RKO (cell line): ENCODE measurements around the gene EVX1.
A peak's percentile ranks its signal among the peaks of the same experiment; 100 is the strongest.

Experiments used
- DNase-seq: peaks from one replicate; pipeline ENCODE4 v3.0.0-alpha.2; 2016; ENCODE audit warnings: low spot score

Gene EVX1

GRCh38 chr7:27242555-27243339 lies at the start of gene EVX1:
TSS of gene EVX1 (plus strand) at chr7:27242802. CDS start at chr7:27243031, 229 bp downstream.
- no peak for DNase-seq

- no peak for DNase-seq
Measured at GRCh38 chr7:27193335-27194001, 49.1 kb upstream of the EVX1 start.

DNA sequence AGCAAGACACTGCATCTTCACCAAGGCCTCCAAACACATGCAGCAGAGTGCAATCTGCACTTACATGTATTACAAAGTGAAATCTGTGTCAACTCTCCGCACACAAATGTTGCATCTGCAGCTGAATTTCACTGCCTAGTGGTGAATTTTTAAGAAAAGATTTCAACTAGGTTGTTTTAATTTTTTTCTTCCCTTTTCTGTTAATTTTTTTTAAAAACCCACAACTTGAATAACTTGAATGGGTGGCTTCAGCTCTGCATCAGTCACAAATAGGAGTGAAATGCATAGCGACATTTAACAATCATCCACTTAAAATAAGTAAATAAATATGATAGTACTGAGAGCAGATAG lies 48.6 kb upstream of the EVX1 start:
- DNase-seq, result no peak

- DNase-seq, result no peak
Measured at GRCh38 chr7:27194686-27195379, 47.8 kb upstream of the EVX1 start.

DNA sequence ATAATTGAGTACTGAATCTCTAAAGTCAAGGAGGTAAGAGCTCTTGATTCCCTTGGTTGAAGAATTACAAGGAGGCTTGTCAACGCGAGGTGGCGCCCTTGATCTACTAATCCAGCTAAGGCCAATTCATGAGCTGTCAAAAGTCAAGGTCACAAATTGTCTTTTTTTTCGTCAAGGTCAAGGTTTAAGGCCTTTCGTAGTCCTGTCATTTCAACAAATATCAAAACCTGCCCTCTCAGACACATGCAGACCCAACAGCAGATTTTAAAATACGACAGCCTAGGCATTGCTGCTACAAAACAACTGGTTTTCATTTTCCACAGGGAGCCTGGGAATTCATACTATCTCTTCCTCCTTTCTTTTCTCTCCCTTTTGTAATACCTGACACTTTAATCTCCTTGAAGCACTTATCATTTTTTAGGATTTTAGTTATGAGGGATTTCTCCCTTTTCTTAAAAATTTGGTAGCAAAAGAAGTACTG lies 46.3 kb upstream of the EVX1 start:
- peak; percentile 83 for DNase-seq

GRCh38 chr7:27197137-27198042 lies 45.2 kb upstream of the EVX1 start:
- DNase-seq, result no peak

GRCh38 chr7:27198138-27198841 lies 44.3 kb upstream of the EVX1 start:
- peak; percentile 19 for DNase-seq

DNA sequence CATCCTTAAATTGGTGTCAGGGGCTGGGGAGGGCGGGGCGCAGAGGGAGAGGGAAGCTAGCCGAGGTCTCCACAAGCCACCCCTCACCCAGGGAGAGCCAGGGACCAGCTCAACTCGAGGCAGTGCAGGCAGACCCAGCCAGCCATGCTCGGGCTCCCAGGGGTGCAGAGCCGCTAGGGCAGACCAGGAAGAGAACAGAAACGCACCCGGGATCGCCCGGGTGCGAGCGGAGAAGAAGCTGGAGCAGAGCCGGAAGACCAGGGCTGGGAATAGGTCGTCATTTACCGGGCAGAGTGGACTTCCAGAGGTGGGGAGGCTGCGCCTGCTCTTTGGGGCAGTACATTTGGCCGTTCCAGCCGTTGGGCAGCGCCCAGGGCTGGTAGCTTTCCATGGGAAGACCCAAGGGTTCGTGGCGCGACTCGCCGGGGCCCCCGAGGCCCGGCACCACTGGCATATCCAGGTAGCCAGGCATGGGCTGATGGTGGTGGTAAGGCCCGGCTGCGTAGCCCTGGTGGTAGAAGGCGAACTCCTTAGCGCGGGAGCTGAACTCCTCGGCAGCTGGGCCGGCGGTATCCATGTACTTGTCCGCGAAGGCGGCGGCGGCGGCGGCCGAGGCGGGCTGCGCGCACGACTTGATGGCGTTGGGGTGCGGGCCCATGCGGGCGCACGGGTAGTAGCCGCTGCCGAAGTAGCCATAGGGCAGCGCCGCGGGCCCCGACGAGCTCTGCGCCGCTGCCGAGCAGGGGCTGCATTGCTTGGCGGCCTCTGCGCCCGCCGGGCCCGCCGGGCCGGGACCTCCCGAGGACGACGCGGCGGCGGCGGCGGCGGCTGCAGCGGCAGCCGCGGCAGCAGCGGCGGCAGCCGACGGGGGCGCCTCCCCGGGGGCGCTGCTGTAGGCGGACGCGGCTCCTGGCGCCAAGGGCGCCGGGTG lies 43.5 kb upstream of the EVX1 start:
- peak; percentile 52 for DNase-seq

DNA sequence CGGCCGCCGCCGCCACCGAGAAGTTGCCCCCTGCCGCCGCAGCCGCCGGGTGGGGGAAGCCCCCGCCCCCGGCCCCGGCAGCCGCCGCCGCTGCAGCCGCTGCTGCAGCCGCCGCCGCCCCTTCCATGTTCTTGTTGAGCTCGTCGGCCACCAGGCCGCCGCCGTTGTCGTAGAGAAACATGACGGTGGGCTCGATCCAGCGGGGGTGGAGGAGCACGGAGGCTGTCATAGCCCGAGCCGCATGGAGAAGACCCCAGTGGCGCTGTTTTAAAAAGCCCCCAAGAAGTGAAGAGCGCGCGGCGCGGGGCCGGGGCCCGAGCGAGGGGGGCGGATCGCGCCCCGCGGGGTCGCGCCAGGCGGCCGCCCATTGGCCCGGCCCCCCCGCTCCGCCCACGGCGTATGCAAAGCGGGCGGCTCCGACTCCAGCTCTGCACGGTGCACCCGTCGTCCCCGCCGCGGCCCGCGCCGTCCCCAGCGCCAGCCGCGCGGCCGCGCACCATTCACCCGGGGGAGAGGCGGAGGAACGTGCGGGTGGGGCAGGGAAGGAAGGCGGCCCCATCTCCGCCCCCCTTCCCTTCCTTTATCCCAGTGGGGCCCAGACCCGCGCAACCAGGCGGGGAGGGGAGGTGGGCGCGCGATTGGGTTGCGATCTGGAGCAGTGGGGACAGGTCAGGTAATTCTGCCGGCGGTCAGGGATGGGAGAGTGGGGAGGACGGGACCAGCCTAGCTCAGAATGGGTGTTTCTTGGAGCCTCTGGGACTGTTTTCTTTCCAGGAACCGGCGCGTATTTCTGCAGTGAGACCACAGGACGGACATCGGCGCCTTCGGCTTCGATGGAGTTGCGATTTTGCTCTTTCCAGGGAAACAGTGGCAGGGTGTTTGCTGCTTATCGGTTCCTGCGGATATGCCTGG lies 42.5 kb upstream of the EVX1 start, which contains the start of gene HOXA13:
Gene HOXA13, minus strand, starts transcription at position 243 of the 912 bp plus-strand sequence. Its CDS starts 14 bp downstream, at position 229.
- peak; percentile 66 for DNase-seq

GRCh38 chr7:27200761-27201579 lies 41.6 kb upstream of the EVX1 start:
- DNase-seq, result peak; percentile 59

- DNase-seq, result no peak
Measured at GRCh38 chr7:27201580-27202017, 41.0 kb upstream of the EVX1 start.

GRCh38 chr7:27202018-27202861 lies 40.4 kb upstream of the EVX1 start:
- DNase-seq, result no peak

GRCh38 chr7:27202862-27203134 lies 39.8 kb upstream of the EVX1 start:
- no peak for DNase-seq

- DNase-seq, result no peak
Measured at GRCh38 chr7:27203365-27203953, 39.1 kb upstream of the EVX1 start.

- DNase-seq, result no peak
Measured at GRCh38 chr7:27203964-27204594, 38.5 kb upstream of the EVX1 start.

GRCh38 chr7:27204851-27205322 lies 37.7 kb upstream of the EVX1 start:
- no peak for DNase-seq
